Stimulated activated naive B cell treated with anti-CD40 and anti-IgM and Interleukin-4, amounts not matched to agents 10 μg/mL and 1 μg/mL and 100 μg/mL, for 72 hours (primary cell): Measurements from ENCODE around the gene ANKRD55.

Source experiments
- ATAC-seq, 2 donors: fragments of 150-1000 bp; cut with Tn5 transposase; replicated peaks; 2 replicates each; pipeline ENCODE4 v1.10.0; 2021; ENCODE audit warnings: moderate library complexity in 1 of 2
- DNase-seq: peaks from one replicate; pipeline ENCODE4 v3.0.0; 2021
- H3K27ac Mint-ChIP-seq: one replicate; pipeline ENCODE4 v1.8.0; 2022; ENCODE audit warnings: mild to moderate bottlenecking, mixed read lengths
- H3K27me3 Mint-ChIP-seq, 2 donors: one replicate each; pipeline ENCODE4 v1.8.0; 2022; ENCODE audit warnings: mixed read lengths in 2 of 2
- H3K36me3 Mint-ChIP-seq, 2 donors: one replicate each; pipeline ENCODE4 v1.8.0; 2022; ENCODE audit warnings: mixed read lengths in 2 of 2, mild to moderate bottlenecking in 1 of 2
- H3K4me1 Mint-ChIP-seq, 2 donors: one replicate each; pipeline ENCODE4 v1.8.0; 2022; ENCODE audit warnings: mixed read lengths in 2 of 2, mild to moderate bottlenecking in 1 of 2
- H3K4me3 Mint-ChIP-seq, 2 donors: one replicate each; pipeline ENCODE4 v1.8.0; 2022; ENCODE audit warnings: mild to moderate bottlenecking in 2 of 2, mixed read lengths in 2 of 2, moderate library complexity in 1 of 2
- H3K9me3 Mint-ChIP-seq, 2 donors: one replicate each; pipeline ENCODE4 v1.8.0; 2022; ENCODE audit warnings: mixed read lengths in 2 of 2, mild to moderate bottlenecking in 1 of 2

Gene ANKRD55

DNA sequence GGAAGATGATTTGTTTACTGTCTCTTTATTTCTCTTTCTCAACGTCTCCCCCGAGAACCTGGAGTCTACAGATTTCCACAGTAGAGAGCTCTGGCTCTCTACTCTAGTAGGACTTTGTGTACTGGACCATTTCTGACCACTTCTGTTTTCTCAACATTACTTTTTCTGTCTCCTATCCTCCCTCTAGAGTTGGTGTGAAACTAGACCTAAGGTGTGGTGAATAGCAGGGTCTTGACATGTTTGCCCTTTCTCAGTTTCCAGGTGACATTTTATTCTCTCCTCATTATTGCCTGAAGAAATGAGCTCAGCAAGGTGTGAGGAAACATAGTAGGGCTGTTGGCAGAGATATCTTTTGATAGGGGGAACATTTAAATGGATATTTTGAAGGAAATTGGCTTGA is 176.3 kb downstream of the ANKRD55 start:
- Mint-ChIP-seq H3K27me3 (peaks cover 0 to 18% of the 10 kb centered on the region in 2 donors), H3K4me3 (no peak overlapping the region), H3K27ac (no peak overlapping the region), H3K4me1 (peaks cover 14 to 22% of the 10 kb centered on the region in 2 donors), H3K36me3 (peaks cover 0 to 4% of the 10 kb centered on the region in 2 donors), H3K9me3 (peaks cover 0 to 5% of the 10 kb centered on the region in 2 donors)
- ATAC-seq, result peak; percentile 88 to 91
- DNase-seq, result no peak

GRCh38 chr5:56055859-56056258 is 177.3 kb downstream of the ANKRD55 start:
- no peak overlapping the region for H3K4me3 Mint-ChIP-seq
- H3K9me3 Mint-ChIP-seq, result peaks cover 0 to 5% of the 10 kb centered on the region in 2 donors
- peaks cover 16 to 26% of the 10 kb centered on the region in 2 donors for H3K4me1 Mint-ChIP-seq
- H3K27ac Mint-ChIP-seq, result no peak overlapping the region
- H3K27me3 Mint-ChIP-seq, result peaks cover 0 to 13% of the 10 kb centered on the region in 2 donors
- ATAC-seq, result no peak
- peaks cover 0 to 4% of the 10 kb centered on the region in 2 donors for H3K36me3 Mint-ChIP-seq
- no peak for DNase-seq

- ATAC-seq, result no peak
- no peak overlapping the region for H3K27ac Mint-ChIP-seq
- H3K27me3 Mint-ChIP-seq, result peaks cover 0 to 8% of the 10 kb centered on the region in 2 donors
- no peak for DNase-seq
- H3K4me1 Mint-ChIP-seq, result peaks cover 21 to 30% of the 10 kb centered on the region in 2 donors
- H3K4me3 Mint-ChIP-seq, result no peak overlapping the region
- peaks cover 0 to 4% of the 10 kb centered on the region in 2 donors for H3K36me3 Mint-ChIP-seq
- peaks cover 0 to 5% of the 10 kb centered on the region in 2 donors for H3K9me3 Mint-ChIP-seq
Measured at GRCh38 chr5:56055287-56055686, 177.8 kb downstream of the ANKRD55 start.

GRCh38 chr5:56054666-56055065 is 178.5 kb downstream of the ANKRD55 start:
- DNase-seq (no peak), ATAC-seq (no peak)
- Mint-ChIP-seq H3K4me3 (no peak overlapping the region), H3K36me3 (peaks cover 0 to 4% of the 10 kb centered on the region in 2 donors), H3K9me3 (peaks cover 0 to 5% of the 10 kb centered on the region in 2 donors), H3K27ac (no peak overlapping the region), H3K27me3 (peaks cover 0 to 8% of the 10 kb centered on the region in 2 donors), H3K4me1 (peaks cover 22 to 30% of the 10 kb centered on the region in 2 donors)

- Mint-ChIP-seq H3K4me3 (no peak overlapping the region), H3K27ac (no peak overlapping the region), H3K4me1 (peaks cover 17 to 30% of the 10 kb centered on the region in 2 donors), H3K36me3 (peaks cover 0 to 4% of the 10 kb centered on the region in 2 donors), H3K9me3 (peaks cover 0 to 5% of the 10 kb centered on the region in 2 donors), H3K27me3 (peaks cover 0 to 7% of the 10 kb centered on the region in 2 donors)
- no peak for DNase-seq
- no peak for ATAC-seq
Measured at GRCh38 chr5:56053363-56053762, 179.8 kb downstream of the ANKRD55 start.

GRCh38 chr5:56052735-56053134 is 180.4 kb downstream of the ANKRD55 start:
- Mint-ChIP-seq H3K36me3 (peaks cover 0 to 4% of the 10 kb centered on the region in 2 donors), H3K27ac (no peak overlapping the region), H3K4me1 (peaks cover 15 to 24% of the 10 kb centered on the region in 2 donors), H3K27me3 (peaks cover 0 to 6% of the 10 kb centered on the region in 2 donors), H3K9me3 (peaks cover 0 to 5% of the 10 kb centered on the region in 2 donors), H3K4me3 (no peak overlapping the region)
- DNase-seq (no peak), ATAC-seq (no peak)

DNA sequence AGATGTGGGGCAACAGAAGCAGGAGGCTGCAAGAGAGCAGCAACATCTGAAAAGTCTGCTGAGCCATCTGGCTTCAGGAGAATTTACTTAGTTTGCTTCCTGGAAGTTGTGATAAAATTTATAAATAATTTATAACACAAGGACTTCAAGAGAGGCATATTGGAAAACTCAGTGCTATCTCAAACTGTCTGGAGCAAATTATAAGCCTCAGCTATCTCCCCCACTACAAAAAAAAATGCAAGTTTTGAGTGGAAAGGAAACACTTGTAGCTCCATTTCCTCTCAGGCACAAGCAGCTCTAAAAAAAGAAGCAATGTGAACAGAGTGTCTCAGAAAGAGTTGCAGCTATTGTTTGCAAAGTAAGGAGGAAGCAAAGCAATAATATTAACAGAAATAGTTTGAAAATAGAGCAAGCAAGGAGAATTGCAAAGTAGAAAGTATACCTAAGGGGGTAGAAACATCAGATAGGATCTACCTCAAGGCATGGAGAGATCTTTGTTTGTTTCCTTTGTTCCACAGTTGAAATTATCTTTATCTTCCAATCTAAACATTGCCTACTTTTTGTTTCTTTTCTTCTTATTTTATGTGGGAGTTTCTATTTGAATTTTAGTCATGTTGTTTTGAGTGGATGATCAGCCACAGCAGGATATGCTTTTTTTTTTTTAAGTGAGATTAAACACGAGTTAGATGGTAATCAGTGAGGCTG is 182.4 kb downstream of the ANKRD55 start:
- Mint-ChIP-seq H3K4me1 (peaks cover 7 to 8% of the 10 kb centered on the region in 2 donors), H3K27me3 (peaks cover 0 to 11% of the 10 kb centered on the region in 2 donors), H3K27ac (no peak overlapping the region), H3K4me3 (no peak overlapping the region), H3K9me3 (peaks cover 0 to 7% of the 10 kb centered on the region in 2 donors), H3K36me3 (peaks cover 0 to 6% of the 10 kb centered on the region in 2 donors)
- ATAC-seq (no peak), DNase-seq (no peak)
